VCaP (cell line): Measurements from ENCODE around the gene HLA-DRA.
A peak's percentile ranks its signal among the peaks of the same experiment; 100 is the strongest.
"Not testable (repeated sequence)": the region's sequence is repeated elsewhere in the genome, so short reads cannot be mapped to it uniquely, and the experiment has no call there.

Experiments
- H3K27ac ChIP-seq: fragments of 450-650 bp; 2 replicates; pipeline ENCODE4 v1.5.1; 2017
- CTCF ChIP-seq: fragments of 450-650 bp; conservative IDR thresholded peaks from 2 replicates; pipeline ENCODE4 v1.5.1; 2017; ENCODE audit warnings: mild to moderate bottlenecking, moderate library complexity

The HLA-DRA gene

GRCh38 chr6:32432050-32432450, 7.6 kb upstream of the HLA-DRA start:
- peak; percentile 64 for TF ChIP-seq CTCF
- H3K27ac ChIP-seq = no peak overlapping the region

GRCh38 chr6:32433950-32434349, 5.7 kb upstream of the HLA-DRA start:
- H3K27ac ChIP-seq = not testable (repeated sequence)

- H3K27ac ChIP-seq = no peak overlapping the region
- TF ChIP-seq CTCF = no peak
Observed at GRCh38 chr6:32436186-32436585, 3.5 kb upstream of the HLA-DRA start.

- no peak overlapping the region for H3K27ac ChIP-seq
- no peak for TF ChIP-seq CTCF
Observed at GRCh38 chr6:32436995-32437836, 2.5 kb upstream of the HLA-DRA start.

- TF ChIP-seq CTCF = no peak
- H3K27ac ChIP-seq = no peak overlapping the region
Observed at GRCh38 chr6:32439139-32439538, 548 bp upstream of the HLA-DRA start.

- H3K27ac ChIP-seq = no peak overlapping the region
- no peak for TF ChIP-seq CTCF
Observed at GRCh38 chr6:32442243-32442667, 2.6 kb downstream of the HLA-DRA start.

GRCh38 chr6:32442977-32443552, 3.4 kb downstream of the HLA-DRA start:
- H3K27ac ChIP-seq = no peak overlapping the region
- no peak for TF ChIP-seq CTCF

GRCh38 chr6:32444433-32444832, 4.7 kb downstream of the HLA-DRA start:
- TF ChIP-seq CTCF = no peak
- H3K27ac ChIP-seq = no peak overlapping the region
